SJCRH30 (cell line): ENCODE measurements around the gene DIRAS3. TPM values are rescaled to one million over a fixed set of nuclear protein-coding genes. Genes with fewer than 3 reads are reported as not detected.
"Not testable (repeated sequence)": the region's sequence is repeated elsewhere in the genome, so short reads cannot be mapped to it uniquely, and the experiment has no call there.

Experiments
- DNase-seq, 2 experiments: peaks; one replicate each; pipeline ENCODE4 v3.0.0-alpha.2; 2015 to 2020
- H3K27ac ChIP-seq: fragments of 250-450 bp; sonication (Bioruptor Pico); 2 replicates; pipeline ENCODE4 v1.5.1; 2020; ENCODE audit warnings: mild to moderate bottlenecking, moderate library complexity
- H3K27me3 ChIP-seq: fragments of 250-450 bp; sonication (Bioruptor Pico); 2 replicates; pipeline ENCODE4 v1.5.1; 2020; ENCODE audit warnings: mild to moderate bottlenecking, moderate library complexity
- H3K36me3 ChIP-seq: fragments of 250-450 bp; sonication (Bioruptor Pico); 2 replicates; pipeline ENCODE4 v1.5.1; 2020; ENCODE audit warnings: mild to moderate bottlenecking, moderate library complexity
- H3K4me1 ChIP-seq: fragments of 250-450 bp; sonication (Bioruptor Pico); 2 replicates; pipeline ENCODE4 v1.5.1; 2020; ENCODE audit warnings: mild to moderate bottlenecking, moderate library complexity
- H3K4me3 ChIP-seq: fragments of 250-450 bp; sonication (Bioruptor Pico); 2 replicates; pipeline ENCODE4 v1.5.1; 2020; ENCODE audit warnings: mild to moderate bottlenecking, moderate library complexity
- H3K9me3 ChIP-seq: fragments of 250-450 bp; sonication (Bioruptor Pico); replicated peaks from 2 replicates; pipeline ENCODE4 v1.5.1; 2020; ENCODE audit warnings: mild to moderate bottlenecking, moderate library complexity
- total RNA-seq: library from RNA; depleted of rRNA; stranded (reverse); fragments of >200 nt; shearing (Covaris generic); gene quantifications from 2 replicates; pipeline ENCODE4 v1.2.3, GENCODE V29; 2014; rRNA removed

The DIRAS3 gene
- total RNA-seq, 1 experiment from 2014 or later: 0.42 TPM

- not testable (repeated sequence) for H3K9me3 ChIP-seq, DNase-seq, H3K4me1 ChIP-seq, H3K27me3 ChIP-seq, H3K27ac ChIP-seq, H3K4me3 ChIP-seq, H3K36me3 ChIP-seq
Measured at GRCh38 chr1:68003626-68004025, 46.8 kb downstream of the DIRAS3 start.

- H3K27me3 ChIP-seq: no peaks in the 10 kb centered on the region
- DNase-seq: no peak
Measured at GRCh38 chr1:68000191-68000590, 50.2 kb downstream of the DIRAS3 start.

GRCh38 chr1:67997746-67998145 is 52.7 kb downstream of the DIRAS3 start:
- no peaks in the 10 kb centered on the region for H3K27me3 ChIP-seq
- H3K36me3 ChIP-seq: no peaks in the 10 kb centered on the region
- no peaks in the 10 kb centered on the region for H3K4me1 ChIP-seq
- DNase-seq: no peak
- no peak overlapping the region for H3K27ac ChIP-seq
- no peaks in the 10 kb centered on the region for H3K9me3 ChIP-seq
- H3K4me3 ChIP-seq: no peak overlapping the region

More at GRCh38 chr1:68000191-68000590, 50.2 kb downstream of the DIRAS3 start:
- Histone ChIP-seq H3K36me3 (no peaks in the 10 kb centered on the region), H3K4me1 (no peaks in the 10 kb centered on the region), H3K4me3 (no peak overlapping the region), H3K9me3 (no peaks in the 10 kb centered on the region), H3K27ac (no peak overlapping the region)

Other genes with a start within 250 kb of the DIRAS3 start
- 103 and 110 TPM in 2 replicates for gene GNG12, start 217.2 kb downstream of the DIRAS3 start, total RNA-seq
- gene WLS, start 181.9 kb upstream of the DIRAS3 start, total RNA-seq: 38.1 and 43.2 TPM in 2 replicates